ENCODE data around the gene DAPK2.

- TF ChIP-seq, protein P1, sequence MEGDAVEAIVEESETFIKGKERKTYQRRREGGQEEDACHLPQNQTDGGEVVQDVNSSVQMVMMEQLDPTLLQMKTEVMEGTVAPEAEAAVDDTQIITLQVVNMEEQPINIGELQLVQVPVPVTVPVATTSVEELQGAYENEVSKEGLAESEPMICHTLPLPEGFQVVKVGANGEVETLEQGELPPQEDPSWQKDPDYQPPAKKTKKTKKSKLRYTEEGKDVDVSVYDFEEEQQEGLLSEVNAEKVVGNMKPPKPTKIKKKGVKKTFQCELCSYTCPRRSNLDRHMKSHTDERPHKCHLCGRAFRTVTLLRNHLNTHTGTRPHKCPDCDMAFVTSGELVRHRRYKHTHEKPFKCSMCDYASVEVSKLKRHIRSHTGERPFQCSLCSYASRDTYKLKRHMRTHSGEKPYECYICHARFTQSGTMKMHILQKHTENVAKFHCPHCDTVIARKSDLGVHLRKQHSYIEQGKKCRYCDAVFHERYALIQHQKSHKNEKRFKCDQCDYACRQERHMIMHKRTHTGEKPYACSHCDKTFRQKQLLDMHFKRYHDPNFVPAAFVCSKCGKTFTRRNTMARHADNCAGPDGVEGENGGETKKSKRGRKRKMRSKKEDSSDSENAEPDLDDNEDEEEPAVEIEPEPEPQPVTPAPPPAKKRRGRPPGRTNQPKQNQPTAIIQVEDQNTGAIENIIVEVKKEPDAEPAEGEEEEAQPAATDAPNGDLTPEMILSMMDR (conservative IDR thresholded peaks at IDR 0.05 in 1 of 2, IDR thresholded peaks at IDR 0.05 in 1 of 2; ENCODE audit: extremely low read depth in 1 of 2, insufficient read depth in 1 of 2, low read depth in 1 of 2, low read length in 2 of 2): no peak
- TF ChIP-seq EZH2 (IDR thresholded peaks at IDR 0.05; ENCODE audit: borderline replicate concordance, low read length): no peak
Measured at GRCh38 chr15:63920504-63921175, 125.6 kb downstream of the DAPK2 start.
